ENCODE results near the gene TNFRSF1B. TPM values are rescaled to one million over a fixed set of nuclear protein-coding genes. Genes with fewer than 3 reads are reported as not detected.

Gene TNFRSF1B
- total RNA-seq, 1 donor from 2014 or later, result 5.1 TPM

DNA sequence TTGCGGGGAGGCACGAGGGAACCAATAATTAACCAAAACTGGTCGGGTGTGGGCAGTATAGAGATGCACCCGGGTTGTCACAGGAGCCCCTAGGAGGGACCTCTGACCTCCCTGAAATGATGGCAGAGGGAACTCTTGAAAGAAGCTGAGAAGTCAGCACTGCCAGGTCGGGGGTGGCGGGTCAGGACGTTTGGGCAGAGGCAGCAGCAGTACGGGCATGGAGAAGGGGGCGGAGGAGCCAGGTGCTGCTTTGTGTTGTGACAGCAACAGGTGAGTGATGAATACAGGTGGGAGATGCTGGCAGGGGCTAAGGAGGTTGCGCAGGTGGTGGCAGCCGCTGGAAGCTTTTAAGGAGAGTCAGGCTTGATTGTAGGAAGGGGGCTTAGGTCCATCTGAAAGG lies 11.7 kb downstream of the TNFRSF1B start:
- peaks cover 6% of the 10 kb centered on the region for H3K9me3 Mint-ChIP-seq (ENCODE audit: unreplicated experiment)
- no peak overlapping the region for H3K27ac Mint-ChIP-seq (ENCODE audit: unreplicated experiment)
- H3K4me1 Mint-ChIP-seq (ENCODE audit: low read depth, unreplicated experiment), result peaks cover 3% of the 10 kb centered on the region
- H3K4me3 Mint-ChIP-seq (ENCODE audit: unreplicated experiment), result no peak overlapping the region
- DNase-seq, result no peak
- peaks cover 7% of the 10 kb centered on the region for H3K27me3 Mint-ChIP-seq (ENCODE audit: unreplicated experiment)
- TF ChIP-seq, protein P1, sequence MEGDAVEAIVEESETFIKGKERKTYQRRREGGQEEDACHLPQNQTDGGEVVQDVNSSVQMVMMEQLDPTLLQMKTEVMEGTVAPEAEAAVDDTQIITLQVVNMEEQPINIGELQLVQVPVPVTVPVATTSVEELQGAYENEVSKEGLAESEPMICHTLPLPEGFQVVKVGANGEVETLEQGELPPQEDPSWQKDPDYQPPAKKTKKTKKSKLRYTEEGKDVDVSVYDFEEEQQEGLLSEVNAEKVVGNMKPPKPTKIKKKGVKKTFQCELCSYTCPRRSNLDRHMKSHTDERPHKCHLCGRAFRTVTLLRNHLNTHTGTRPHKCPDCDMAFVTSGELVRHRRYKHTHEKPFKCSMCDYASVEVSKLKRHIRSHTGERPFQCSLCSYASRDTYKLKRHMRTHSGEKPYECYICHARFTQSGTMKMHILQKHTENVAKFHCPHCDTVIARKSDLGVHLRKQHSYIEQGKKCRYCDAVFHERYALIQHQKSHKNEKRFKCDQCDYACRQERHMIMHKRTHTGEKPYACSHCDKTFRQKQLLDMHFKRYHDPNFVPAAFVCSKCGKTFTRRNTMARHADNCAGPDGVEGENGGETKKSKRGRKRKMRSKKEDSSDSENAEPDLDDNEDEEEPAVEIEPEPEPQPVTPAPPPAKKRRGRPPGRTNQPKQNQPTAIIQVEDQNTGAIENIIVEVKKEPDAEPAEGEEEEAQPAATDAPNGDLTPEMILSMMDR (IDR thresholded peaks at IDR 0.05; ENCODE audit: partially characterized antibody, unreplicated experiment), result no peak
- H3K36me3 Mint-ChIP-seq (ENCODE audit: unreplicated experiment), result no peaks in the 10 kb centered on the region

- no peak for DNase-seq
- TF ChIP-seq, protein P1 (IDR thresholded peaks at IDR 0.05; ENCODE audit: partially characterized antibody, unreplicated experiment), result no peak
- Mint-ChIP-seq H3K9me3 (ENCODE audit: unreplicated experiment) (peaks cover 8% of the 10 kb centered on the region), H3K4me1 (ENCODE audit: low read depth, unreplicated experiment) (peaks cover 3% of the 10 kb centered on the region), H3K27me3 (ENCODE audit: unreplicated experiment) (peaks cover 7% of the 10 kb centered on the region), H3K4me3 (ENCODE audit: unreplicated experiment) (no peak overlapping the region), H3K36me3 (ENCODE audit: unreplicated experiment) (no peaks in the 10 kb centered on the region), H3K27ac (ENCODE audit: unreplicated experiment) (no peak overlapping the region)
Measured at GRCh38 chr1:12179111-12179519, 12.3 kb downstream of the TNFRSF1B start.

- Mint-ChIP-seq H3K27ac (ENCODE audit: unreplicated experiment) (no peak overlapping the region), H3K4me1 (ENCODE audit: low read depth, unreplicated experiment) (peaks cover 2% of the 10 kb centered on the region), H3K9me3 (ENCODE audit: unreplicated experiment) (peaks cover 8% of the 10 kb centered on the region)
Measured at GRCh38 chr1:12179676-12180075, 12.9 kb downstream of the TNFRSF1B start.

GRCh38 chr1:12180315-12180714 lies 13.5 kb downstream of the TNFRSF1B start:
- peaks cover 7% of the 10 kb centered on the region for H3K27me3 Mint-ChIP-seq (ENCODE audit: unreplicated experiment)
- no peak overlapping the region for H3K27ac Mint-ChIP-seq (ENCODE audit: unreplicated experiment)
- peaks cover 8% of the 10 kb centered on the region for H3K9me3 Mint-ChIP-seq (ENCODE audit: unreplicated experiment)
- no peaks in the 10 kb centered on the region for H3K36me3 Mint-ChIP-seq (ENCODE audit: unreplicated experiment)
- DNase-seq, result no peak
- no peak overlapping the region for H3K4me3 Mint-ChIP-seq (ENCODE audit: unreplicated experiment)
- H3K4me1 Mint-ChIP-seq (ENCODE audit: low read depth, unreplicated experiment), result no peaks in the 10 kb centered on the region
- TF ChIP-seq, protein P1 (IDR thresholded peaks at IDR 0.05; ENCODE audit: partially characterized antibody, unreplicated experiment), result no peak

More at GRCh38 chr1:12179676-12180075, 12.9 kb downstream of the TNFRSF1B start:
- no peak for DNase-seq
- H3K27me3 Mint-ChIP-seq (ENCODE audit: unreplicated experiment), result peaks cover 7% of the 10 kb centered on the region
- TF ChIP-seq, protein P1 (IDR thresholded peaks at IDR 0.05; ENCODE audit: partially characterized antibody, unreplicated experiment), result no peak
- no peak overlapping the region for H3K4me3 Mint-ChIP-seq (ENCODE audit: unreplicated experiment)
- no peaks in the 10 kb centered on the region for H3K36me3 Mint-ChIP-seq (ENCODE audit: unreplicated experiment)

DNA sequence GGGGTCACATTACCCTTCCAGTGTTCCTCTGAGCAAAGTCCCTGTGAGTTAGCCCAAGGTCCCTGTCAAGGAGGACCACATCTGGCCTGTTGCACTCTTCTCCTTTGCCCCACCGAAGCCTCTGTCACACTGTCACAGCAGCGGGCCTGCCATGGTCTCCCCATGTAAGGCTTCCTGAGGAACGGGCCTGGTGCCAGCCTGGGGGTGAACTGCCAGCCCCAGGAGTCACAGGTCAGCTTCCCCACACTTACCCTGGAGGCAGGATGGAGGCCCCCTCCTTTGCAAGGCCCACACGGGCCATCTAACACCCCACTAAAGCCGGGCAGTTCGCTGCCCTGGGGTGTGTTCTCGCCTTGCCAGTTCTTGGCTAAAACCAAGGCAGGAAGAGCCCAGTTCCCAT lies 14.1 kb downstream of the TNFRSF1B start:
- Mint-ChIP-seq H3K9me3 (ENCODE audit: unreplicated experiment) (peaks cover 8% of the 10 kb centered on the region), H3K27ac (ENCODE audit: unreplicated experiment) (no peak overlapping the region), H3K27me3 (ENCODE audit: unreplicated experiment) (peaks cover 7% of the 10 kb centered on the region), H3K36me3 (ENCODE audit: unreplicated experiment) (no peaks in the 10 kb centered on the region), H3K4me3 (ENCODE audit: unreplicated experiment) (no peak overlapping the region), H3K4me1 (ENCODE audit: low read depth, unreplicated experiment) (no peaks in the 10 kb centered on the region)
- DNase-seq, result no peak
- TF ChIP-seq, protein P1 (IDR thresholded peaks at IDR 0.05; ENCODE audit: partially characterized antibody, unreplicated experiment), result no peak
